HepG2 (cell line): Measurements from ENCODE around the gene MON1A. TPM values are rescaled to one million over a fixed set of nuclear protein-coding genes. Genes with fewer than 3 reads are reported as not detected.

ENCODE experiments used
- ARNT ChIP-seq: fragments of 450-650 bp; IDR thresholded peaks from 2 replicates; pipeline ENCODE4 v1.6.1; 2017
- DR1 ChIP-seq: sonication (generic); formaldehyde crosslinking; IDR thresholded peaks from 2 replicates; pipeline ENCODE4 v1.8.0; 2021; ENCODE audit warnings: mild to moderate bottlenecking, missing genetic modification reagents, inconsistent platforms
- ETV5 ChIP-seq: IDR thresholded peaks from 2 replicates; pipeline ENCODE4 v1.6.1; 2018; ENCODE audit warnings: missing biosample characterization, missing genetic modification reagents, inconsistent platforms, borderline replicate concordance
- FLYWCH1 ChIP-seq: sonication (generic); formaldehyde crosslinking; IDR thresholded peaks from 2 replicates; pipeline ENCODE4 v1.8.1; 2023; ENCODE audit warnings: mild to moderate bottlenecking, missing genetic modification reagents
- FOXC1 ChIP-seq: sonication (generic); formaldehyde crosslinking; IDR thresholded peaks from 2 replicates; pipeline ENCODE4 v1.8.0; 2022; ENCODE audit warnings: mild to moderate bottlenecking, missing genetic modification reagents, borderline replicate concordance
- HOXA9 ChIP-seq: sonication (generic); formaldehyde crosslinking; IDR thresholded peaks from 2 replicates; pipeline ENCODE4 v1.8.1; 2022; ENCODE audit warnings: missing genetic modification reagents, mild to moderate bottlenecking, moderate library complexity, borderline replicate concordance
- MLLT10 ChIP-seq: sonication (generic); formaldehyde crosslinking; IDR thresholded peaks from 2 replicates; pipeline ENCODE4 v1.4.0; 2020; ENCODE audit warnings: missing genetic modification reagents
- NFIB ChIP-seq: sonication (generic); formaldehyde crosslinking; IDR thresholded peaks from 2 replicates; pipeline ENCODE4 v1.9.0; 2021; ENCODE audit warnings: missing genetic modification reagents, mild to moderate bottlenecking, borderline replicate concordance
- PHB2 ChIP-seq: fragments of 450-650 bp; IDR thresholded peaks from 2 replicates; pipeline ENCODE4 v1.6.1; 2018; ENCODE audit not compliant: partially characterized antibody
- SATB2 ChIP-seq: sonication (generic); formaldehyde crosslinking; IDR thresholded peaks from 2 replicates; pipeline ENCODE4 v1.5.0; 2020; ENCODE audit warnings: missing genetic modification reagents
- SOX5 ChIP-seq: IDR thresholded peaks from 2 replicates; pipeline ENCODE4 v1.6.1; 2016; ENCODE audit warnings: borderline replicate concordance
- SP2 ChIP-seq: sonication (generic); formaldehyde crosslinking; IDR thresholded peaks from 2 replicates; pipeline ENCODE4 v1.5.1; 2020; ENCODE audit warnings: mild to moderate bottlenecking, missing genetic modification reagents
- SP5 ChIP-seq: IDR thresholded peaks from 2 replicates; pipeline ENCODE4 v1.6.1; 2016; ENCODE audit warnings: low read depth, borderline replicate concordance
- SSRP1 ChIP-seq: IDR thresholded peaks from 2 replicates; pipeline ENCODE4 v1.6.1; 2016; ENCODE audit warnings: control low read depth
- TBL1XR1 ChIP-seq: fragments of 150-350 bp; IDR thresholded peaks from 2 replicates; pipeline ENCODE4 v1.6.1; 2014; ENCODE audit warnings: borderline replicate concordance, low read length; ENCODE audit not compliant: partially characterized antibody
- TCF7 ChIP-seq: sonication (generic); IDR thresholded peaks from 2 replicates; pipeline ENCODE4 v1.6.1; 2016; ENCODE audit warnings: antibody characterized with exemption, low read depth
- ZFYVE20 ChIP-seq: sonication (generic); formaldehyde crosslinking; IDR thresholded peaks from 2 replicates; pipeline ENCODE4 v1.8.0; 2023; ENCODE audit warnings: low read depth, mild to moderate bottlenecking, moderate library complexity, missing genetic modification reagents, borderline replicate concordance
- ZNF557 ChIP-seq: sonication (generic); formaldehyde crosslinking; IDR thresholded peaks from 2 replicates; pipeline ENCODE4 v1.4.0; 2020; ENCODE audit warnings: missing genetic modification reagents
- ZNF749 ChIP-seq: sonication (generic); formaldehyde crosslinking; IDR thresholded peaks from 2 replicates; pipeline ENCODE4 v1.8.0; 2022; ENCODE audit warnings: mild to moderate bottlenecking, missing genetic modification reagents, moderate library complexity, borderline replicate concordance
- polyA plus RNA-seq, 8 experiments: library from polyadenylated mRNA; depleted of rRNA in 3 of 8; stranded (reverse) in 7 of 8; unstranded in 1 of 8; fragments of >200 nt; fragmentation: Illumina TruSeq in 4 of 8; extraction: Trizol in 4 of 8; gene quantifications; 2 replicates each; pipeline versions ENCODE4 v1.2.1 to v1.2.3, GENCODE V29; 2011 to 2016; ENCODE audit warnings: low read depth in 4 of 8, missing spikeins in 1 of 8, mixed read lengths in 1 of 8; ENCODE audit not compliant: insufficient read depth in 1 of 8
- total RNA-seq, 5 experiments: library from RNA; depleted of rRNA; stranded (reverse); fragments of >200 nt; fragmentation: Illumina TruSeq; extraction: Trizol; gene quantifications; 2 replicates each; pipeline ENCODE4 v1.2.3, GENCODE V29; 2016; ENCODE audit warnings: low read depth in 1 of 5
- TF ChIP-seq, protein P1 (sequence below): sonication (generic); formaldehyde crosslinking; IDR thresholded peaks from 2 replicates; pipeline ENCODE4 v1.5.0; 2020; ENCODE audit warnings: mild to moderate bottlenecking, missing genetic modification reagents, borderline replicate concordance
- TF ChIP-seq, protein P2 (sequence below): sonication (generic); formaldehyde crosslinking; IDR thresholded peaks from 2 replicates; pipeline ENCODE4 v1.4.0; 2020; ENCODE audit warnings: mild to moderate bottlenecking, missing genetic modification reagents, borderline replicate concordance

Gene MON1A
- total and polyA plus RNA-seq, 2 of the 13 experiments (the other 11 are each of a cell fraction or from before 2014, with no cell fraction given): 4.6 to 9.0 TPM

DNA sequence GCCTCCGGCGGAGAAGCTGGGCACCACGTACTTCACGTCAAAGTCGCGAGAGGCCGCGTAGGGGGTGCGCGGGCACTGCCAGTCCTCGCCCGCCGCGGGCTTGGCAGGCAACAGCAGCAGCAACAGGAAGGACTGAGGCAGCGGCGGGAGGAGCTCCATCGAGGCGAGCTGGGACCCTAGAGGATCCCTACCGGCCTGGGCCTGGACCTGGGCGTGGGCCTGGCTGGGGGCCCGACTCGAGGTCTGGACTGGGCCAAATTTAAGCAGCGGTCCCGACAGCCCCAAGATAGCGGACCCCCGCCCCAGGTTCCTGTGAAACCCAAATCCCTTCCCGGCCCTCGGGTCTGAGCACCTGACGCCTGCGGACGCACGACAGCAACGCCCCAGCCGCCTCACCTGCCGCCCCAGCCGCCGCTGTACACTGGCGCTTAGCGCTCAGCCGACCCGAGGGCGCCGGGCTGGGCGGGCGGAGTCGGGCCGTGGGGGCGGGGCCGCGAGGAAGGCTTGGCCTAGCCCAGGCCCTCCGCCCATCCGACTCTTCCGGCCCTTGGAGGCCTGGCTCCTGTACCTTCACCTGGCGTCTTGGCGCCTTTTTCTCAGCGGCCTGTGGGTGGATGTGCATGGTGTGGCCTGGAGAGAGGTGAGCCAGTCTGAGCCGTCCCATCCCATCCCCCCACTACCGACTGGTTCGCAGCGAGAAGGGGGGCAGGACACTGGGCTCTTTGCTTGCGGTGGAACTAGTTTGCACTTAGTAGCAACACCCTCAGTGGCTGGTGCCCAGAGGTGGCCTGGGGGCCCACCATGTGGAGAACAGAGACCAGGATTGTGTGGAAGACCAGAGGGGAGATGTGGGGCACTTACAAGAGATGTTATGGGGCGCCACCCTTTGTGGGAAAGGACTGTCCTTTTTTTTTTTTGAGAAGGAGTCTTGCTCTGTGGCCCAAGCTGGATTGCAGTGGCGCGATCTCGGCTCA, 25.9 kb downstream of the MON1A start, which contains the start of gene MST1R (continued):
- TF ChIP-seq ZFYVE20 (CRISPR knock-in tag) (no peak), SP2 (CRISPR knock-in tag) (peak; percentile 27; the same call in 1 of the 2 replicates), FOXC1 (CRISPR knock-in tag) (no peak), SOX5 (CRISPR knock-in tag) (no peak), ARNT (no peak), SSRP1 (CRISPR knock-in tag) (no peak), TBL1XR1 (no peak), SATB2 (CRISPR knock-in tag) (no peak), ZNF749 (CRISPR knock-in tag) (no peak), FLYWCH1 (CRISPR knock-in tag) (no peak), DR1 (CRISPR knock-in tag) (no peak), HOXA9 (CRISPR knock-in tag) (no peak), MLLT10 (CRISPR knock-in tag) (no peak), PHB2 (no peak), SP5 (no peak), NFIB (CRISPR knock-in tag) (no peak), ETV5 (peak; percentile 59; the same call in 1 of the 2 replicates), ZNF557 (no peak), TCF7 (no peak)
- TF ChIP-seq, protein P1, sequence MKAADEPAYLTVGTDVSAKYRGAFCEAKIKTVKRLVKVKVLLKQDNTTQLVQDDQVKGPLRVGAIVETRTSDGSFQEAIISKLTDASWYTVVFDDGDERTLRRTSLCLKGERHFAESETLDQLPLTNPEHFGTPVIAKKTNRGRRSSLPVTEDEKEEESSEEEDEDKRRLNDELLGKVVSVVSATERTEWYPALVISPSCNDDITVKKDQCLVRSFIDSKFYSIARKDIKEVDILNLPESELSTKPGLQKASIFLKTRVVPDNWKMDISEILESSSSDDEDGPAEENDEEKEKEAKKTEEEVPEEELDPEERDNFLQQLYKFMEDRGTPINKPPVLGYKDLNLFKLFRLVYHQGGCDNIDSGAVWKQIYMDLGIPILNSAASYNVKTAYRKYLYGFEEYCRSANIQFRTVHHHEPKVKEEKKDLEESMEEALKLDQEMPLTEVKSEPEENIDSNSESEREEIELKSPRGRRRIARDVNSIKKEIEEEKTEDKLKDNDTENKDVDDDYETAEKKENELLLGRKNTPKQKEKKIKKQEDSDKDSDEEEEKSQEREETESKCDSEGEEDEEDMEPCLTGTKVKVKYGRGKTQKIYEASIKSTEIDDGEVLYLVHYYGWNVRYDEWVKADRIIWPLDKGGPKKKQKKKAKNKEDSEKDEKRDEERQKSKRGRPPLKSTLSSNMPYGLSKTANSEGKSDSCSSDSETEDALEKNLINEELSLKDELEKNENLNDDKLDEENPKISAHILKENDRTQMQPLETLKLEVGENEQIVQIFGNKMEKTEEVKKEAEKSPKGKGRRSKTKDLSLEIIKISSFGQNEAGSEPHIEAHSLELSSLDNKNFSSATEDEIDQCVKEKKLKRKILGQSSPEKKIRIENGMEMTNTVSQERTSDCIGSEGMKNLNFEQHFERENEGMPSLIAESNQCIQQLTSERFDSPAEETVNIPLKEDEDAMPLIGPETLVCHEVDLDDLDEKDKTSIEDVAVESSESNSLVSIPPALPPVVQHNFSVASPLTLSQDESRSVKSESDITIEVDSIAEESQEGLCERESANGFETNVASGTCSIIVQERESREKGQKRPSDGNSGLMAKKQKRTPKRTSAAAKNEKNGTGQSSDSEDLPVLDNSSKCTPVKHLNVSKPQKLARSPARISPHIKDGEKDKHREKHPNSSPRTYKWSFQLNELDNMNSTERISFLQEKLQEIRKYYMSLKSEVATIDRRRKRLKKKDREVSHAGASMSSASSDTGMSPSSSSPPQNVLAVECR (CRISPR knock-in tag): no peak; the same call in 1 of the 2 replicates
- TF ChIP-seq, protein P2, sequence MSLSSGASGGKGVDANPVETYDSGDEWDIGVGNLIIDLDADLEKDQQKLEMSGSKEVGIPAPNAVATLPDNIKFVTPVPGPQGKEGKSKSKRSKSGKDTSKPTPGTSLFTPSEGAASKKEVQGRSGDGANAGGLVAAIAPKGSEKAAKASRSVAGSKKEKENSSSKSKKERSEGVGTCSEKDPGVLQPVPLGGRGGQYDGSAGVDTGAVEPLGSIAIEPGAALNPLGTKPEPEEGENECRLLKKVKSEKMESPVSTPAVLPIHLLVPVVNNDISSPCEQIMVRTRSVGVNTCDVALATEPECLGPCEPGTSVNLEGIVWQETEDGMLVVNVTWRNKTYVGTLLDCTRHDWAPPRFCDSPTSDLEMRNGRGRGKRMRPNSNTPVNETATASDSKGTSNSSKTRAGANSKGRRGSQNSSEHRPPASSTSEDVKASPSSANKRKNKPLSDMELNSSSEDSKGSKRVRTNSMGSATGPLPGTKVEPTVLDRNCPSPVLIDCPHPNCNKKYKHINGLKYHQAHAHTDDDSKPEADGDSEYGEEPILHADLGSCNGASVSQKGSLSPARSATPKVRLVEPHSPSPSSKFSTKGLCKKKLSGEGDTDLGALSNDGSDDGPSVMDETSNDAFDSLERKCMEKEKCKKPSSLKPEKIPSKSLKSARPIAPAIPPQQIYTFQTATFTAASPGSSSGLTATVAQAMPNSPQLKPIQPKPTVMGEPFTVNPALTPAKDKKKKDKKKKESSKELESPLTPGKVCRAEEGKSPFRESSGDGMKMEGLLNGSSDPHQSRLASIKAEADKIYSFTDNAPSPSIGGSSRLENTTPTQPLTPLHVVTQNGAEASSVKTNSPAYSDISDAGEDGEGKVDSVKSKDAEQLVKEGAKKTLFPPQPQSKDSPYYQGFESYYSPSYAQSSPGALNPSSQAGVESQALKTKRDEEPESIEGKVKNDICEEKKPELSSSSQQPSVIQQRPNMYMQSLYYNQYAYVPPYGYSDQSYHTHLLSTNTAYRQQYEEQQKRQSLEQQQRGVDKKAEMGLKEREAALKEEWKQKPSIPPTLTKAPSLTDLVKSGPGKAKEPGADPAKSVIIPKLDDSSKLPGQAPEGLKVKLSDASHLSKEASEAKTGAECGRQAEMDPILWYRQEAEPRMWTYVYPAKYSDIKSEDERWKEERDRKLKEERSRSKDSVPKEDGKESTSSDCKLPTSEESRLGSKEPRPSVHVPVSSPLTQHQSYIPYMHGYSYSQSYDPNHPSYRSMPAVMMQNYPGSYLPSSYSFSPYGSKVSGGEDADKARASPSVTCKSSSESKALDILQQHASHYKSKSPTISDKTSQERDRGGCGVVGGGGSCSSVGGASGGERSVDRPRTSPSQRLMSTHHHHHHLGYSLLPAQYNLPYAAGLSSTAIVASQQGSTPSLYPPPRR (CRISPR knock-in tag): no peak
